ENCODE results near the gene ASNSD1.

GRCh38 chr2:189639007-189639609 lies 22.2 kb upstream of the ASNSD1 start:
- TF ChIP-seq CTCF (IDR thresholded peaks at IDR 0.05): no peak
- TF ChIP-seq POLR2A (IDR thresholded peaks at IDR 0.05): no peak

Measured in ovary (tissue), 3 donors.